Brain microvascular endothelial cell (primary cell): Measurements from ENCODE around the gene KNTC1.

ENCODE experiments used
- DNase-seq: peaks from one replicate; pipeline ENCODE4 v3.0.0-alpha.2; 2020
- H3K27ac ChIP-seq: fragments of 250-450 bp; sonication (Bioruptor Pico); 2 replicates; pipeline ENCODE4 v1.5.1; 2020; ENCODE audit warnings: mild to moderate bottlenecking, moderate library complexity
- H3K27me3 ChIP-seq: fragments of 250-450 bp; sonication (Bioruptor Pico); replicated peaks from 2 replicates; pipeline ENCODE4 v1.5.1; 2020; ENCODE audit warnings: mild to moderate bottlenecking
- H3K36me3 ChIP-seq: fragments of 250-450 bp; sonication (Bioruptor Pico); replicated peaks from 2 replicates; pipeline ENCODE4 v1.5.1; 2020; ENCODE audit warnings: mild to moderate bottlenecking
- H3K4me3 ChIP-seq: 2 replicates; pipeline ENCODE4 v1.5.1; 2011; ENCODE audit warnings: low read depth, mild to moderate bottlenecking, control low read depth, low read length, moderate library complexity
- in situ Hi-C: cut with HindIII; loops from 2 replicates; pipeline ENCODE4 v1.10.0; 2017; ENCODE audit warnings: low sequenced_read_pairs, low pct_ligation_motif_present
- TF ChIP-seq, protein P1 (sequence below): IDR thresholded peaks from 2 replicates; pipeline ENCODE4 v1.5.1; 2011; ENCODE audit warnings: low read depth, mild to moderate bottlenecking, moderate library complexity, low read length, control low read depth, inconsistent platforms; ENCODE audit errors: missing control alignments

Gene KNTC1

DNA sequence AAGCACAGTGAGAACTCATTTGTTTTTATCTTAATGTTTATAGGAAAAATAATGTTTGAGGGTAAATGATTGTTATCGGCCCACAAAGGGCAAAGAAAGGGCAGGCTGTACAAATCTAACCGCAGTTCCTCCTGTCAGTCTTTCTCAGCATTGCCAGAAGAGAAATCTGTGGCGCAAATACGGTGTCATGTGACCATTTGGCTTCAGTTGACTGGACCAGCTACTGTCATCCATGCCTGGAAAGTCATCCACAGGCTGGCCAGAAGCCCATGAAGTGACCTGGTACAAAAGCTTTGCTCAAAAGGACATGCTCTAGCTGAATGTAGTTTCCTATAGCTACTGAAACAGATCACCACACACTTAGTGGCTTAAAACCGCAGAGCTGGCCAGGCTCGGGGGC lies 132.5 kb downstream of the KNTC1 start:
- TF ChIP-seq, protein P1, sequence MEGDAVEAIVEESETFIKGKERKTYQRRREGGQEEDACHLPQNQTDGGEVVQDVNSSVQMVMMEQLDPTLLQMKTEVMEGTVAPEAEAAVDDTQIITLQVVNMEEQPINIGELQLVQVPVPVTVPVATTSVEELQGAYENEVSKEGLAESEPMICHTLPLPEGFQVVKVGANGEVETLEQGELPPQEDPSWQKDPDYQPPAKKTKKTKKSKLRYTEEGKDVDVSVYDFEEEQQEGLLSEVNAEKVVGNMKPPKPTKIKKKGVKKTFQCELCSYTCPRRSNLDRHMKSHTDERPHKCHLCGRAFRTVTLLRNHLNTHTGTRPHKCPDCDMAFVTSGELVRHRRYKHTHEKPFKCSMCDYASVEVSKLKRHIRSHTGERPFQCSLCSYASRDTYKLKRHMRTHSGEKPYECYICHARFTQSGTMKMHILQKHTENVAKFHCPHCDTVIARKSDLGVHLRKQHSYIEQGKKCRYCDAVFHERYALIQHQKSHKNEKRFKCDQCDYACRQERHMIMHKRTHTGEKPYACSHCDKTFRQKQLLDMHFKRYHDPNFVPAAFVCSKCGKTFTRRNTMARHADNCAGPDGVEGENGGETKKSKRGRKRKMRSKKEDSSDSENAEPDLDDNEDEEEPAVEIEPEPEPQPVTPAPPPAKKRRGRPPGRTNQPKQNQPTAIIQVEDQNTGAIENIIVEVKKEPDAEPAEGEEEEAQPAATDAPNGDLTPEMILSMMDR: no peak
- no peak for DNase-seq
- in situ Hi-C loops: no loop called here
- Histone ChIP-seq H3K27me3 (no peaks in the 10 kb centered on the region), H3K27ac (no peak overlapping the region), H3K36me3 (no peaks in the 10 kb centered on the region), H3K4me3 (no peak overlapping the region)

- in situ Hi-C loops: no loop called here
- Histone ChIP-seq H3K27ac (no peak overlapping the region), H3K36me3 (no peaks in the 10 kb centered on the region), H3K27me3 (no peaks in the 10 kb centered on the region), H3K4me3 (no peak overlapping the region)
- TF ChIP-seq, protein P1: no peak
- DNase-seq: no peak
Observed at GRCh38 chr12:122661246-122661645, 134.2 kb downstream of the KNTC1 start.

DNA sequence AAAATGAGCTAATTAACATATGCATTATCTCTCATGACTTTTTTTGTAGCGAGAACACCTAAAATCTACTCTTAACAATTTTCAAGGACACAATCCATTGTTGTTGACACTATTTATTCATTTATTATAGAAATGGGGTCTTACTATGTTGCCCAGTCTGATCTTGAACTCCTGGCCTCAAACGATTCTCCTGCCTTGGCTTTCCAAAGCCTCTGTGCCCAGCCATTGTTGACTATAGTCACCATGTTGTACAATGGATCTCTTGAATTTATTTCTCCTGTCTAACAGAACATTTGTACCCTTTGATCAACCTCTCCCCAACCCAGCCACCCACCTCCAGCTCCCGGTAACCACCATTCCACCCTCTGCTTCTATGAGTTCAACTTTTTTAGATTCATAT lies 134.9 kb downstream of the KNTC1 start:
- Histone ChIP-seq H3K27me3 (no peaks in the 10 kb centered on the region), H3K27ac (no peak overlapping the region), H3K36me3 (no peaks in the 10 kb centered on the region), H3K4me3 (no peak overlapping the region)
- no peak for DNase-seq
- TF ChIP-seq, protein P1: no peak
- in situ Hi-C loops: no loop called here

DNA sequence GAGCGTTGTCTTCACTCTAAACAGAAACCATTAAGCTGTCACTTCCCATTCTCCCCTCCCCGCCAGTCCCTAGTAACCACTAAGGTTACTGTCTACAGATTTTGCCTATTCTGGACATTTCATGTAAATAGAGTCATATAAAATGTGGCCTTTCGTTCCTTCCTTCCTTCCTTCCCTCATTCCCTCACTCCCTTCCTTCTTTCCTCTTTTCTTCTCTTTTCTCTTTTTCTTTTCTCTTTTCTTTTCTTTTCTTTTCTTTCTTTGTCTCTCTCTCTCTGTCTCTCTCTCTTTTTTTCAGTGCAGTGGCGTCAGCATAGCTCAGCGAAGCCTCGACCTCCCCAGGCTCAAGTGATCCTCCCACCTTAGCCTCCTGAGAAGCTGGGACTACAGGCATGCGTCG lies 138.3 kb downstream of the KNTC1 start:
- Histone ChIP-seq H3K27me3 (no peaks in the 10 kb centered on the region), H3K4me3 (no peak overlapping the region), H3K36me3 (no peaks in the 10 kb centered on the region), H3K27ac (no peak overlapping the region)
- TF ChIP-seq, protein P1: no peak
- DNase-seq: no peak
- in situ Hi-C loops: no loop called here

DNA sequence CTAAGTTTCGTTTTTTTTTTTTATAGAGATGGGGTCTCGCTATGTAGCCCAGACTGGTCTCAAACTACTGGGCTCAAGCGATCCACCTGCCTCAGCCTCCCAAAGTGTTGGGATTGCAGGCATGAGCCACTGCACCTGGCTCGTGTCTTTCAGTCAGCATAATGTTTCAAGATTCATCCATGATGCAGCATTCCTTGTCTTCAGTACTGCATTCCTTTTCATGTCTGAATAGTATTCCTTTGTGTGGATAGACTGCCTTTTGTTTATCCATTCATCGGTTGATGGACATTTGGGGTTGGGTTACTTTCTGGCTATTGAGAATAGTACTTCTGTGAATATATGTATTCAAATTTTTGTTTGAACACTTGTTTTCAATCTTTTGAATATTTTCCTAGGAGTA lies 138.7 kb downstream of the KNTC1 start:
- TF ChIP-seq, protein P1: no peak
- Histone ChIP-seq H3K36me3 (no peaks in the 10 kb centered on the region), H3K4me3 (no peak overlapping the region), H3K27me3 (no peaks in the 10 kb centered on the region), H3K27ac (no peak overlapping the region)
- in situ Hi-C loops: no loop called here
- no peak for DNase-seq

- no peak for DNase-seq
- Histone ChIP-seq H3K36me3 (no peaks in the 10 kb centered on the region), H3K27me3 (no peaks in the 10 kb centered on the region), H3K27ac (no peak overlapping the region), H3K4me3 (no peak overlapping the region)
- in situ Hi-C loops: no loop called here
- TF ChIP-seq, protein P1: no peak
Observed at GRCh38 chr12:122668268-122668667, 141.2 kb downstream of the KNTC1 start.
